ENCODE data around the gene DIAPH2.

DIAPH2 gene

GRCh38 chrX:97046867-97047266 lies 362.2 kb downstream of the DIAPH2 start:
- H3K36me3 ChIP-seq: no peaks in the 10 kb centered on the region

GRCh38 chrX:97050392-97050791 lies 365.8 kb downstream of the DIAPH2 start:
- H3K36me3 ChIP-seq: no peaks in the 10 kb centered on the region
- no peaks in the 10 kb centered on the region for H3K4me1 ChIP-seq
- H3K9me3 ChIP-seq: no peaks in the 10 kb centered on the region
- no peak for DNase-seq
- no peak for TF ChIP-seq CTCF (IDR thresholded peaks at IDR 0.05; ENCODE audit: low read depth, low read length)
- H3K4me3 ChIP-seq (ENCODE audit: low read depth, low read length): no peak overlapping the region
- no peaks in the 10 kb centered on the region for H3K27me3 ChIP-seq

More at GRCh38 chrX:97046867-97047266, 362.2 kb downstream of the DIAPH2 start:
- no peak overlapping the region for H3K4me3 ChIP-seq (ENCODE audit: low read depth, low read length)
- H3K4me1 ChIP-seq: no peaks in the 10 kb centered on the region
- no peak for TF ChIP-seq CTCF (IDR thresholded peaks at IDR 0.05; ENCODE audit: low read depth, low read length)
- H3K9me3 ChIP-seq: no peaks in the 10 kb centered on the region
- no peak for DNase-seq
- no peaks in the 10 kb centered on the region for H3K27me3 ChIP-seq

- Histone ChIP-seq H3K4me1 (no peaks in the 10 kb centered on the region), H3K36me3 (no peaks in the 10 kb centered on the region), H3K9me3 (no peaks in the 10 kb centered on the region), H3K4me3 (ENCODE audit: low read depth, low read length) (no peak overlapping the region), H3K27me3 (no peaks in the 10 kb centered on the region)
- no peak for DNase-seq
- no peak for TF ChIP-seq CTCF (IDR thresholded peaks at IDR 0.05; ENCODE audit: low read depth, low read length)
Observed at GRCh38 chrX:97057349-97057909, 372.8 kb downstream of the DIAPH2 start.

GRCh38 chrX:97060020-97060419 lies 375.4 kb downstream of the DIAPH2 start:
- no peak for TF ChIP-seq CTCF (IDR thresholded peaks at IDR 0.05; ENCODE audit: low read depth, low read length)
- DNase-seq: no peak
- no peak overlapping the region for H3K4me3 ChIP-seq (ENCODE audit: low read depth, low read length)
- no peaks in the 10 kb centered on the region for H3K9me3 ChIP-seq
- H3K4me1 ChIP-seq: no peaks in the 10 kb centered on the region
- H3K27me3 ChIP-seq: no peaks in the 10 kb centered on the region
- no peaks in the 10 kb centered on the region for H3K36me3 ChIP-seq

- H3K27me3 ChIP-seq: no peaks in the 10 kb centered on the region
Observed at GRCh38 chrX:97065066-97065465, 380.4 kb downstream of the DIAPH2 start.

More at GRCh38 chrX:97065066-97065465, 380.4 kb downstream of the DIAPH2 start:
- TF ChIP-seq CTCF (IDR thresholded peaks at IDR 0.05; ENCODE audit: low read depth, low read length): no peak
- no peaks in the 10 kb centered on the region for H3K4me1 ChIP-seq
- H3K36me3 ChIP-seq: no peaks in the 10 kb centered on the region
- H3K4me3 ChIP-seq (ENCODE audit: low read depth, low read length): no peak overlapping the region
- DNase-seq: no peak
- H3K9me3 ChIP-seq: no peaks in the 10 kb centered on the region
